Nephron (organoid): ENCODE measurements around the gene THSD4.

ENCODE experiments used
- H3K27ac Mint-ChIP-seq, 3 experiments: 2 replicates each; pipeline ENCODE4 v1.8.0; 2020; ENCODE audit warnings: mixed read lengths in 3 of 3, mild to moderate bottlenecking in 2 of 3, moderate library complexity in 1 of 3
- H3K27me3 Mint-ChIP-seq: 2 replicates; pipeline ENCODE4 v1.8.0; 2021; ENCODE audit warnings: low read depth, mild to moderate bottlenecking, moderate library complexity, mixed read lengths
- H3K36me3 Mint-ChIP-seq: 2 replicates; pipeline ENCODE4 v1.8.0; 2020; ENCODE audit warnings: low read depth, mixed read lengths
- H3K4me1 Mint-ChIP-seq: 2 replicates; pipeline ENCODE4 v1.8.0; 2020; ENCODE audit warnings: mixed read lengths
- H3K4me3 Mint-ChIP-seq, 3 experiments: 2 replicates each; pipeline ENCODE4 v1.8.0; 2020; ENCODE audit warnings: mild to moderate bottlenecking in 3 of 3, mixed read lengths in 3 of 3, moderate library complexity in 2 of 3
- H3K9me3 Mint-ChIP-seq: 2 replicates; pipeline ENCODE4 v1.8.0; 2020; ENCODE audit warnings: mixed read lengths
- CTCF ChIP-seq, 3 experiments: fragments of 200-600 bp; sonication (generic); IDR thresholded peaks; one replicate each; pipeline ENCODE4 v1.5.0; 2021; ENCODE audit warnings: antibody characterized with exemption in 3 of 3; ENCODE audit not compliant: unreplicated experiment in 3 of 3

The THSD4 gene

GRCh38 chr15:71747128-71748083 lies 632.1 kb downstream of the THSD4 start:
- no peak for TF ChIP-seq CTCF (IDR thresholded peaks at IDR 0.05; ENCODE audit: unreplicated experiment in 3 of 3)

DNA sequence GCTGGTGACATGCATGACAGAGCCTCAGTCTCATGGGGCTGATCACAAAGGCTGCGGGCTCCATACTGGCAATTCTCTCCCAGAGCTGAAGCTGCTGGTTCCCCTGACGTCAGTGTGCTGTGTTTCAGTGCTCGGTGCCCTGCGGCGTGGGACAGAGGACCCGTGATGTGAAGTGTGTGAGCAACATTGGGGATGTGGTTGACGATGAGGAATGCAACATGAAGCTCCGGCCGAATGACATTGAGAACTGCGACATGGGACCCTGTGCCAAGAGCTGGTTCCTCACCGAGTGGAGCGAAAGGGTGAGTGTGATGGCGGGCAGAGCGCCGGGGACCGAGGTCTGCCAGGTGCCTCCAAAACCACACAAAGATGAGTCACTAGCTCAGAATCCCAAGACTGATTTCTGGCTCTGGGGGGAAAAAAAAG lies 633.0 kb downstream of the THSD4 start:
- H3K4me3 Mint-ChIP-seq, result no peak overlapping the region
- TF ChIP-seq CTCF (IDR thresholded peaks at IDR 0.05; ENCODE audit: unreplicated experiment in 3 of 3), result no peak
- peaks cover 4% of the 10 kb centered on the region for H3K27me3 Mint-ChIP-seq
- peak overlapping the region in 2 of 3 experiments; percentile 71 to 78 for H3K27ac Mint-ChIP-seq
- peaks cover 20% of the 10 kb centered on the region for H3K36me3 Mint-ChIP-seq
- peaks cover 29% of the 10 kb centered on the region for H3K4me1 Mint-ChIP-seq
- peaks cover 2% of the 10 kb centered on the region for H3K9me3 Mint-ChIP-seq

More at GRCh38 chr15:71747128-71748083, 632.1 kb downstream of the THSD4 start:
- peaks cover 26% of the 10 kb centered on the region for H3K4me1 Mint-ChIP-seq
- H3K4me3 Mint-ChIP-seq, result no peak overlapping the region
- H3K27ac Mint-ChIP-seq, result peak overlapping the region in 2 of 3 experiments; percentile 71 to 78
- H3K9me3 Mint-ChIP-seq, result peaks cover 2% of the 10 kb centered on the region
- H3K27me3 Mint-ChIP-seq, result peaks cover 7% of the 10 kb centered on the region
- peaks cover 20% of the 10 kb centered on the region for H3K36me3 Mint-ChIP-seq

GRCh38 chr15:71749500-71749899 lies 634.2 kb downstream of the THSD4 start:
- no peak for TF ChIP-seq CTCF (IDR thresholded peaks at IDR 0.05; ENCODE audit: unreplicated experiment in 3 of 3)

DNA sequence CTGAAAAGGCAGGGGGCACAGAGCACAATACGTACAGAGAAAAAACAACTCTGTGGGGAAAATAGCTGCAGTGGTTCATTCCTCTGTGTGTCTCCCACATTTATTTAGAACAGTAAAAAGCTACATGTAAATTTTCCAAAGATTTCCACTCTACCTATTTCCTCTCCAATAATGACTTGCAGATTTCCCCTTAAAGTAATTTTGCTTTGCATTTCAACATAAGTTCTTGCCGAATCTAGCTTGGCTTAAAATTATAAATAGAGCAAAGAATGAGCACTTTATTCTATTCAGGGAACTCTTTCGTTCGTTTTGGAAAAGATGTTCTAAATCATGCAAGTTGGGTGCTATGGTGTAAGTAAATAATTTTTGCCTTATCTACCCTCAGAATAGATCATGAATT lies 636.9 kb downstream of the THSD4 start:
- H3K36me3 Mint-ChIP-seq, result peaks cover 20% of the 10 kb centered on the region
- peaks cover 10% of the 10 kb centered on the region for H3K9me3 Mint-ChIP-seq
- H3K27me3 Mint-ChIP-seq, result peaks cover 7% of the 10 kb centered on the region
- H3K27ac Mint-ChIP-seq, result peak overlapping the region; percentile 72 to 84 (median 83)
- H3K4me3 Mint-ChIP-seq, result no peak overlapping the region
- peaks cover 21% of the 10 kb centered on the region for H3K4me1 Mint-ChIP-seq
- TF ChIP-seq CTCF (IDR thresholded peaks at IDR 0.05; ENCODE audit: unreplicated experiment in 3 of 3), result no peak

More at GRCh38 chr15:71749500-71749899, 634.2 kb downstream of the THSD4 start:
- peaks cover 4% of the 10 kb centered on the region for H3K27me3 Mint-ChIP-seq
- peaks cover 20% of the 10 kb centered on the region for H3K36me3 Mint-ChIP-seq
- peaks cover 21% of the 10 kb centered on the region for H3K4me1 Mint-ChIP-seq
- no peak overlapping the region for H3K4me3 Mint-ChIP-seq
- H3K27ac Mint-ChIP-seq, result no peak overlapping the region
- H3K9me3 Mint-ChIP-seq, result peaks cover 2% of the 10 kb centered on the region

GRCh38 chr15:71752604-71753289 lies 637.5 kb downstream of the THSD4 start:
- H3K4me3 Mint-ChIP-seq, result no peak overlapping the region
- peak overlapping the region; percentile 72 to 84 (median 83) for H3K27ac Mint-ChIP-seq
- TF ChIP-seq CTCF (IDR thresholded peaks at IDR 0.05; ENCODE audit: unreplicated experiment in 3 of 3), result peak; percentile 33 to 48 (median 36)
- peaks cover 17% of the 10 kb centered on the region for H3K36me3 Mint-ChIP-seq
- peaks cover 7% of the 10 kb centered on the region for H3K27me3 Mint-ChIP-seq
- H3K9me3 Mint-ChIP-seq, result peaks cover 10% of the 10 kb centered on the region
- H3K4me1 Mint-ChIP-seq, result peaks cover 19% of the 10 kb centered on the region
